Smooth muscle cell (in vitro differentiated cells): ENCODE results near the gene SSNA1. TPM values are rescaled to one million over a fixed set of nuclear protein-coding genes. Genes with fewer than 3 reads are reported as not detected.

ENCODE experiments used
- DNase-seq: peaks from one replicate; lab custom pipeline; 2025; ENCODE audit not compliant: unreplicated experiment; lab: John Stamatoyannopoulos, UW
- H2AFZ ChIP-seq: fragments of 200-600 bp; sonication (generic); 2 replicates; pipeline ENCODE4 v1.6.0; 2016; ENCODE audit warnings: antibody characterized with exemption, low read depth, mild to moderate bottlenecking
- H3F3A ChIP-seq: fragments of 200-600 bp; sonication (generic); 2 replicates; pipeline ENCODE4 v1.6.0; 2017; ENCODE audit warnings: antibody characterized with exemption, low read depth
- H3K27ac ChIP-seq: fragments of 200-600 bp; sonication (generic); 2 replicates; pipeline ENCODE4 v1.5.1; 2016; ENCODE audit warnings: low read depth, mild to moderate bottlenecking
- H3K27me3 ChIP-seq: fragments of 200-600 bp; sonication (generic); 2 replicates; pipeline ENCODE4 v1.6.1; 2016; ENCODE audit warnings: low read depth, mild to moderate bottlenecking
- H3K36me3 ChIP-seq: fragments of 200-600 bp; sonication (generic); 2 replicates; pipeline ENCODE4 v1.5.1; 2016; ENCODE audit warnings: low read depth
- H3K4me1 ChIP-seq: fragments of 200-600 bp; sonication (generic); 2 replicates; pipeline ENCODE4 v1.5.1; 2016; ENCODE audit warnings: low read depth
- H3K4me2 ChIP-seq: fragments of 200-600 bp; sonication (generic); 2 replicates; pipeline ENCODE4 v1.6.0; 2016; ENCODE audit warnings: mild to moderate bottlenecking
- H3K4me3 ChIP-seq: fragments of 200-600 bp; sonication (generic); 2 replicates; pipeline ENCODE4 v1.5.1; 2016; ENCODE audit warnings: mild to moderate bottlenecking
- H3K79me2 ChIP-seq: fragments of 200-600 bp; sonication (generic); 2 replicates; pipeline ENCODE4 v1.6.0; 2016; ENCODE audit warnings: low read depth, mild to moderate bottlenecking
- H3K9ac ChIP-seq: fragments of 200-600 bp; sonication (generic); 2 replicates; pipeline ENCODE4 v1.6.0; 2016; ENCODE audit warnings: low read depth
- H3K9me3 ChIP-seq: fragments of 200-600 bp; sonication (generic); replicated peaks from 2 replicates; pipeline ENCODE4 v1.5.1; 2016; ENCODE audit warnings: low read depth
- H4K20me1 ChIP-seq: fragments of 200-600 bp; sonication (generic); 2 replicates; pipeline ENCODE4 v1.6.0; 2016; ENCODE audit warnings: low read depth
- WGBS: methylation state at CpG from one replicate; pipeline ENCODE4 v1.1.7; 2016; ENCODE audit warnings: low lambda C conversion rate; 5-methylcytosine and 5-hydroxymethylcytosine counted together
- polyA plus RNA-seq: library from polyadenylated mRNA; unstranded; fragments of >200 nt; fragmentation: Nextera tagmentation; extraction: Ambion mirVana; gene quantifications from 2 replicates; pipeline ENCODE4 v1.2.1, GENCODE V29; 2016
- total RNA-seq: library from RNA; depleted of rRNA; stranded (reverse); fragments of >200 nt; gene quantifications from 2 replicates; pipeline ENCODE4 v1.2.3, GENCODE V29; 2014
- TF ChIP-seq, protein P1 (sequence below): fragments of 200-600 bp; sonication (generic); IDR thresholded peaks from 2 replicates; pipeline ENCODE4 v1.5.1; 2017; ENCODE audit warnings: borderline replicate concordance, mild to moderate bottlenecking, antibody characterized with exemption; ENCODE audit not compliant: insufficient read depth, poor library complexity, severe bottlenecking

Gene SSNA1
- total and polyA plus RNA-seq, 2 experiments from 2014 or later = 69.5 to 84.9 TPM

DNA sequence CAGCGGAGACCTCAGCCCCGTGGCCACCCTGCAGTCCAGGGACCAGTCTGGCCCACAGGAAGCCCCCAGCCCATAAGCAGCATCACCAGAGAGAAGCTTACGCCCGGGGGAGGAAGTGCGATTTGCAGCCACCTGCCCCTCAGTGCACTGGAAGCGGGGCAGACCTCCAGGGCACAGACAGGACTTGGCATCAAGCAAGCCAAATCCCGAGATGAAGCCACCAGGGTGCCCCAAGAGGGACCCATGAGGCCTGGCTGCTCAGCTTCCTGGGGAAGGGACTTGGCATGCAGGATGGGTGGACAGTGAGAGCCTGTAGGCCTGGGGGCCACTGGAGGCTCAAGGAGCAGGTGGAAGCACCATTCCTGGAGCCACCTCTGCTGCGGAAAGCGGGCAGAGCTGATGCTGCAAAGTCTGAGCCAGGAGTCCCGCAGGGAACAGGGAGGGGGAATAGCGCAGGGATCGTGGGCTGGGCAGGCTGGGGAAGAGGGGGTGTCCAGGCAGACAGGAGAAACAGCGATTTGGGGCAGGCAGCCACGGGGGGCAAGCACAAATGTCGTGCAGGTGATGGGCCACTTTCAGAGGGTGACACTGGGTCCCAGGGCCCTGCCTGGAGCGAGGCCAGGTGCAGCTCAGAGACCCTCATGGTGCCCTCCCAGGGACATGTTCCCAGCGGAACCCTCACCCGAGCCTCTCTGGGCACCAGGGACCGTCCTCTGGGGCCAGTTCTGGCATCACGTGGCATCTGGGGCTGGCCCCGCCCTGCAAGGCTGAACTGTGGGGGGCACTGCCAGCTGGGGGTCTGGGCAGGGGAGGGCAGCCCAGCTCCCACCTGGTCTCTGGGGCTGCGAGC, 21.9 kb upstream of the SSNA1 start:
- H2AFZ ChIP-seq = no peak overlapping the region
- H3K36me3 ChIP-seq = no peaks in the 10 kb centered on the region
- no peaks in the 10 kb centered on the region for H4K20me1 ChIP-seq
- H3K9ac ChIP-seq = no peak overlapping the region
- no peak overlapping the region for H3K4me3 ChIP-seq
- no peaks in the 10 kb centered on the region for H3K9me3 ChIP-seq
- TF ChIP-seq, protein P1, sequence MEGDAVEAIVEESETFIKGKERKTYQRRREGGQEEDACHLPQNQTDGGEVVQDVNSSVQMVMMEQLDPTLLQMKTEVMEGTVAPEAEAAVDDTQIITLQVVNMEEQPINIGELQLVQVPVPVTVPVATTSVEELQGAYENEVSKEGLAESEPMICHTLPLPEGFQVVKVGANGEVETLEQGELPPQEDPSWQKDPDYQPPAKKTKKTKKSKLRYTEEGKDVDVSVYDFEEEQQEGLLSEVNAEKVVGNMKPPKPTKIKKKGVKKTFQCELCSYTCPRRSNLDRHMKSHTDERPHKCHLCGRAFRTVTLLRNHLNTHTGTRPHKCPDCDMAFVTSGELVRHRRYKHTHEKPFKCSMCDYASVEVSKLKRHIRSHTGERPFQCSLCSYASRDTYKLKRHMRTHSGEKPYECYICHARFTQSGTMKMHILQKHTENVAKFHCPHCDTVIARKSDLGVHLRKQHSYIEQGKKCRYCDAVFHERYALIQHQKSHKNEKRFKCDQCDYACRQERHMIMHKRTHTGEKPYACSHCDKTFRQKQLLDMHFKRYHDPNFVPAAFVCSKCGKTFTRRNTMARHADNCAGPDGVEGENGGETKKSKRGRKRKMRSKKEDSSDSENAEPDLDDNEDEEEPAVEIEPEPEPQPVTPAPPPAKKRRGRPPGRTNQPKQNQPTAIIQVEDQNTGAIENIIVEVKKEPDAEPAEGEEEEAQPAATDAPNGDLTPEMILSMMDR = no peak
- no peak for DNase-seq
- H3K27ac ChIP-seq = no peak overlapping the region
- no peaks in the 10 kb centered on the region for H3K79me2 ChIP-seq
- H3F3A ChIP-seq = no peaks in the 10 kb centered on the region
- peaks cover 100% of the 10 kb centered on the region for H3K27me3 ChIP-seq
- H3K4me2 ChIP-seq = no peak overlapping the region
- 87% methylated on average over 21 of the region's 22 CpGs for WGBS
- H3K4me1 ChIP-seq = no peaks in the 10 kb centered on the region

DNA sequence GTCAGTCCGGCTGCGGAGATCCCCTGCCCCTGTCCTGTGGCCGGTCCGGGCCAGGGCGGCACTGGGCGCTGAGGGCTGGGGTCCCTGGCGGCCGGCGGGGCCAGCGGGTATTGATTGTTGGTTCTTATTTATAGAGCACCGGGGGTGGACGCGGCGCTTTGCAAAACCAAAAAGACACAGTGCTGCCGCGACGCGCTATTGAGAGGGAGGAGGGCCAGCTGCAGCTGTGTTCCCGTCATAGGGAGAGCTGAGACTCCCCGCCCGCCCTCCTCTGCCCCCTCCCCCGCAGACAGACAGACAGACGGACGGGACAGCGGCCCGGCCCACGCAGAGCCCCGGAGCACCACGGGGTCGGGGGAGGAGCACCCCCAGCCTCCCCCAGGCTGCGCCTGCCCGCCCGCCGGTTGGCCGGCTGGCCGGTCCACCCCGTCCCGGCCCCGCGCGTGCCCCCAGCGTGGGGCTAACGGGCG, 21.2 kb upstream of the SSNA1 start:
- DNase-seq = no peak
- H3K27me3 ChIP-seq = peaks cover 100% of the 10 kb centered on the region
- TF ChIP-seq, protein P1 = no peak

DNA sequence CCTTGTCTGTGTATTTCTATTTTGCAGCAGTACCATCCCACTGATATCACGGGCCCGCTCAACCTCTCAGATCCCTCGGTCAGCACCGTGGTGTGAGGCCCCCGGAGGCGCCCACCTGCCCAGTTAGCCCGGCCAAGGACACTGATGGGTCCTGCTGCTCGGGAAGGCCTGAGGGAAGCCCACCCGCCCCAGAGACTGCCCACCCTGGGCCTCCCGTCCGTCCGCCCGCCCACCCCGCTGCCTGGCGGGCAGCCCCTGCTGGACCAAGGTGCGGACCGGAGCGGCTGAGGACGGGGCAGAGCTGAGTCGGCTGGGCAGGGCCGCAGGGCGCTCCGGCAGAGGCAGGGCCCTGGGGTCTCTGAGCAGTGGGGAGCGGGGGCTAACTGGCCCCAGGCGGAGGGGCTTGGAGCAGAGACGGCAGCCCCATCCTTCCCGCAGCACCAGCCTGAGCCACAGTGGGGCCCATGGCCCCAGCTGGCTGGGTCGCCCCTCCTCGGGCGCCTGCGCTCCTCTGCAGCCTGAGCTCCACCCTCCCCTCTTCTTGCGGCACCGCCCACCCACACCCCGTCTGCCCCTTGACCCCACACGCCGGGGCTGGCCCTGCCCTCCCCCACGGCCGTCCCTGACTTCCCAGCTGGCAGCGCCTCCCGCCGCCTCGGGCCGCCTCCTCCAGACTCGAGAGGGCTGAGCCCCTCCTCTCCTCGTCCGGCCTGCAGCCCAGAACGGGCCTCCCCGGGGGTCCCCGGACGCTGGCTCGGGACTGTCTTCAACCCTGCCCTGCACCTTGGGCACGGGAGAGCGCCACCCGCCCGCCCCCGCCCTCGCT, 20.5 kb upstream of the SSNA1 start:
- no peaks in the 10 kb centered on the region for H3K36me3 ChIP-seq
- no peak overlapping the region for H2AFZ ChIP-seq
- no peaks in the 10 kb centered on the region for H3F3A ChIP-seq
- H3K9me3 ChIP-seq = no peaks in the 10 kb centered on the region
- no peaks in the 10 kb centered on the region for H4K20me1 ChIP-seq
- WGBS = 33% methylated on average over 28 of the region's 57 CpGs
- H3K4me1 ChIP-seq = no peaks in the 10 kb centered on the region
- no peak overlapping the region for H3K27ac ChIP-seq
- H3K79me2 ChIP-seq = no peaks in the 10 kb centered on the region
- no peak for DNase-seq
- no peak overlapping the region for H3K9ac ChIP-seq
- H3K4me3 ChIP-seq = no peak overlapping the region
- H3K4me2 ChIP-seq = peak overlapping the region; percentile 78
- TF ChIP-seq, protein P1 = no peak
- H3K27me3 ChIP-seq = peaks cover 95% of the 10 kb centered on the region

More for the DNA sequence above, 21.2 kb upstream of the SSNA1 start:
- Histone ChIP-seq H3F3A (no peaks in the 10 kb centered on the region), H3K4me3 (no peak overlapping the region), H3K9me3 (no peaks in the 10 kb centered on the region), H3K4me1 (no peaks in the 10 kb centered on the region), H3K79me2 (no peaks in the 10 kb centered on the region), H3K36me3 (no peaks in the 10 kb centered on the region), H4K20me1 (no peaks in the 10 kb centered on the region), H3K4me2 (no peak overlapping the region), H3K9ac (no peak overlapping the region), H2AFZ (no peak overlapping the region), H3K27ac (no peak overlapping the region)
- 67% methylated on average over 27 of the region's 44 CpGs for WGBS
